ENCODE results near the gene CD300H.

GRCh38 chr17:74527081-74527480 is 40.2 kb downstream of the CD300H start:
- TF ChIP-seq, protein P1, sequence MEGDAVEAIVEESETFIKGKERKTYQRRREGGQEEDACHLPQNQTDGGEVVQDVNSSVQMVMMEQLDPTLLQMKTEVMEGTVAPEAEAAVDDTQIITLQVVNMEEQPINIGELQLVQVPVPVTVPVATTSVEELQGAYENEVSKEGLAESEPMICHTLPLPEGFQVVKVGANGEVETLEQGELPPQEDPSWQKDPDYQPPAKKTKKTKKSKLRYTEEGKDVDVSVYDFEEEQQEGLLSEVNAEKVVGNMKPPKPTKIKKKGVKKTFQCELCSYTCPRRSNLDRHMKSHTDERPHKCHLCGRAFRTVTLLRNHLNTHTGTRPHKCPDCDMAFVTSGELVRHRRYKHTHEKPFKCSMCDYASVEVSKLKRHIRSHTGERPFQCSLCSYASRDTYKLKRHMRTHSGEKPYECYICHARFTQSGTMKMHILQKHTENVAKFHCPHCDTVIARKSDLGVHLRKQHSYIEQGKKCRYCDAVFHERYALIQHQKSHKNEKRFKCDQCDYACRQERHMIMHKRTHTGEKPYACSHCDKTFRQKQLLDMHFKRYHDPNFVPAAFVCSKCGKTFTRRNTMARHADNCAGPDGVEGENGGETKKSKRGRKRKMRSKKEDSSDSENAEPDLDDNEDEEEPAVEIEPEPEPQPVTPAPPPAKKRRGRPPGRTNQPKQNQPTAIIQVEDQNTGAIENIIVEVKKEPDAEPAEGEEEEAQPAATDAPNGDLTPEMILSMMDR (IDR thresholded peaks at IDR 0.05; ENCODE audit: low read length) = no peak
- TF ChIP-seq EZH2 (IDR thresholded peaks at IDR 0.05; ENCODE audit: borderline replicate concordance, low read length) = no peak
